Activated CD4-positive, alpha-beta T cell treated with anti-CD3 and anti-CD28 coated beads, Interleukin-2, amount 10 ng/mL, durations not matched to agents 24 days and 14 days (primary cell): Measurements from ENCODE around the gene TLCD4. TPM values are rescaled to one million over a fixed set of nuclear protein-coding genes. Genes with fewer than 3 reads are reported as not detected.
A peak's percentile ranks its signal among the peaks of the same experiment; 100 is the strongest.

ENCODE experiments used
- DNase-seq: peaks from one replicate; pipeline ENCODE4 v3.0.0; 2022
- H3K27ac Mint-ChIP-seq: one replicate; pipeline ENCODE4 v1.8.0; 2022; ENCODE audit warnings: mild to moderate bottlenecking, mixed read lengths
- H3K27me3 Mint-ChIP-seq: one replicate; pipeline ENCODE4 v1.8.0; 2022; ENCODE audit warnings: mixed read lengths
- H3K36me3 Mint-ChIP-seq: one replicate; pipeline ENCODE4 v1.8.0; 2022; ENCODE audit warnings: low read depth, mild to moderate bottlenecking, mixed read lengths
- H3K4me1 Mint-ChIP-seq: one replicate; pipeline ENCODE4 v1.8.0; 2021; ENCODE audit warnings: mixed read lengths
- H3K4me3 Mint-ChIP-seq: one replicate; pipeline ENCODE4 v1.8.0; 2022; ENCODE audit warnings: mild to moderate bottlenecking, moderate library complexity, mixed read lengths
- H3K9me3 Mint-ChIP-seq: one replicate; pipeline ENCODE4 v1.8.0; 2021; ENCODE audit warnings: mixed read lengths
- intact Hi-C: fragments of 100-400 bp; cut with micrococcal nuclease; formaldehyde crosslinking; loops from one replicate; pipeline ENCODE4 v1.15.1; 2023
- total RNA-seq: library from RNA; stranded (reverse); gene quantifications from 2 replicates; pipeline ENCODE4 v1.2.3, GENCODE V29; 2022

Gene TLCD4
- total RNA-seq: not detected in 2 replicates

- H3K9me3 Mint-ChIP-seq: no peaks in the 10 kb centered on the region
- H3K27ac Mint-ChIP-seq: no peak within 1 kb of the TSS
- H3K4me3 Mint-ChIP-seq: peak within 1 kb of the TSS; percentile 81
- peaks cover 7% of the 10 kb centered on the region for H3K4me1 Mint-ChIP-seq
- intact Hi-C loops: loop anchor here (2.0 kb wide), 1 partner anchor 117 kb away; the partner anchor contains the start of gene RWDD3
- peak; percentile 66 for DNase-seq
- H3K36me3 Mint-ChIP-seq: no peaks in the 10 kb centered on the region
- peaks cover 55% of the 10 kb centered on the region for H3K27me3 Mint-ChIP-seq
Observed at GRCh38 chr1:95117207-95118066, at the start of gene TLCD4. TLCD4 (plus strand) TSS chr1:95117355; CDS start chr1:95143902, 26,547 bp downstream.

GRCh38 chr1:95067568-95067967 is 49.6 kb upstream of the TLCD4 start:
- intact Hi-C loops: no loop called here
- no peak overlapping the region for H3K4me3 Mint-ChIP-seq
- peaks cover 3% of the 10 kb centered on the region for H3K36me3 Mint-ChIP-seq
- H3K27me3 Mint-ChIP-seq: no peaks in the 10 kb centered on the region
- H3K27ac Mint-ChIP-seq: no peak overlapping the region
- H3K4me1 Mint-ChIP-seq: peaks cover 15% of the 10 kb centered on the region
- DNase-seq: no peak
- no peaks in the 10 kb centered on the region for H3K9me3 Mint-ChIP-seq

DNA sequence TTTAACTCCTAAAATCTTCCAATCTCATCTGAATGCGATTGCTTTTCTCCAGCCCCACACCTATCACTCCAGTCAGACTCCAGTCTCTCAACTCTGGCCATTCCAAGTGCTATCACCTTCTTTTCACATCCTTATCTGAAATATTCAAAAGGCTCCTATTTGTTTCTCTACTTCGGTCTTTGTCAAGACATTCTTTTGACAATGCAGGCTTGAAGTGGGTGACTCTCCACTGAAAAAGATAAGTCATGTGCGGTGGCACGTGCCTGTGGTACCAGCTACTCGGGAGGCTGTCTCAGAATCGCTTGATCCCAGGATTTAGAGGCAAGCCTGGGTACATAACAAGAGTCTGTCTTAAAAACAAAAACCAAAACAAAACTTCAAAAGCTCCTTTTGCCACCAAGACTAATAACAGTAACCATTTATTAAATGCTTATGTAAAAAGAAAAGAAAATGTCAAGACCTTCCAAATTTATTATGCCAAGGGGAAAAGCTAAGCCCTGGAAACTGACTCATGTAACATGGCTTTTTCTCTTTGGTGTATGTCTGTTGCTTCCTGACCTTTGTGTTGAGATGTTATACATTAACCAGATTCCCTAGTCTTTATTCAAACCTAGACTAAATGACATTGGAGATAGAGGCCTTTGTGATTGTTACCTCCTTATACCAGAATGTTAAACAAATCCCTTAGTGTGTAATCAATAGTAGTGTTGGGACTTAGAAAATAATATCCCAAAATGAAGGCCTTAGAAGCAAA is 48.0 kb upstream of the TLCD4 start:
- Mint-ChIP-seq H3K4me3 (no peak overlapping the region), H3K9me3 (no peaks in the 10 kb centered on the region), H3K27me3 (no peaks in the 10 kb centered on the region), H3K4me1 (peaks cover 19% of the 10 kb centered on the region), H3K27ac (no peak overlapping the region), H3K36me3 (no peaks in the 10 kb centered on the region)
- intact Hi-C loops: no loop called here
- DNase-seq: no peak

GRCh38 chr1:95069710-95070093 is 47.5 kb upstream of the TLCD4 start:
- intact Hi-C loops: no loop called here
- no peaks in the 10 kb centered on the region for H3K36me3 Mint-ChIP-seq
- H3K27me3 Mint-ChIP-seq: no peaks in the 10 kb centered on the region
- no peak overlapping the region for H3K27ac Mint-ChIP-seq
- DNase-seq: no peak
- no peaks in the 10 kb centered on the region for H3K9me3 Mint-ChIP-seq
- peaks cover 19% of the 10 kb centered on the region for H3K4me1 Mint-ChIP-seq
- H3K4me3 Mint-ChIP-seq: no peak overlapping the region

DNA sequence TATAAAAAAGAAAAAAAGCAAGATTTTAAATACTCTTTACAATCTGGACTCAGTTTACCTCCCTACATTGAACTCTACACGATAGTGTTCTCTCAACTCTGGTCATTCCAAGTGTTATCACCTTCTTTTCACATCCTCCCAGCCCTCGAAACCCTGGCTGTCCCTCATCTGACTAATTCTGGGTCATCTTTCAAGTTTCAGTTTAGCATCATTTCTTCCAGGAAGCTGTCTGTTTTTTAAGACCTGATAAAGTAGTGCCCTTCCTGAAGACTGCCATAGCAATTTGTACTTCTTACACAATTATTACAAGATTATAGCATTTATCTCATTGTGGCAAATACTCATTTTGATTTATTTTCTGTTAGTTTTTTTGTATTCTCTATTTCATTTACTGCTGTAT is 45.6 kb upstream of the TLCD4 start:
- Mint-ChIP-seq H3K36me3 (no peaks in the 10 kb centered on the region), H3K4me1 (peaks cover 19% of the 10 kb centered on the region), H3K27ac (peak overlapping the region; percentile 94), H3K4me3 (peak overlapping the region; percentile 91), H3K27me3 (no peaks in the 10 kb centered on the region), H3K9me3 (no peaks in the 10 kb centered on the region)
- DNase-seq: no peak
- intact Hi-C loops: no loop called here

- no peaks in the 10 kb centered on the region for H3K9me3 Mint-ChIP-seq
- H3K27ac Mint-ChIP-seq: peak overlapping the region; percentile 94
- no peaks in the 10 kb centered on the region for H3K36me3 Mint-ChIP-seq
- intact Hi-C loops: loop anchor here (2.0 kb wide), 1 partner anchor 653 kb away; the partner anchor contains the start of gene ABCD3
- peak; percentile 57 for DNase-seq
- H3K4me1 Mint-ChIP-seq: peaks cover 19% of the 10 kb centered on the region
- no peaks in the 10 kb centered on the region for H3K27me3 Mint-ChIP-seq
- peak overlapping the region; percentile 91 for H3K4me3 Mint-ChIP-seq
Observed at GRCh38 chr1:95072117-95072516, 45.0 kb upstream of the TLCD4 start.

GRCh38 chr1:95072532-95073419 is 44.4 kb upstream of the TLCD4 start, which contains the start of gene ALG14:
ALG14 (minus strand) TSS chr1:95072951; CDS start chr1:95072898, 53 bp downstream.
- peak within 1 kb of the TSS; percentile 94 for H3K27ac Mint-ChIP-seq
- intact Hi-C loops: loop anchor here (1.0 to 2.0 kb wide), 2 partner anchors 162 to 654 kb away; partner anchors contain the start of genes ABCD3 and RWDD3

GRCh38 chr1:95073446-95073845 is 43.7 kb upstream of the TLCD4 start:
- no peaks in the 10 kb centered on the region for H3K27me3 Mint-ChIP-seq
- intact Hi-C loops: loop anchor here (1.0 to 2.0 kb wide), 2 partner anchors 161 to 655 kb away; partner anchors contain the start of genes ABCD3 and RWDD3
- peak overlapping the region; percentile 94 for H3K27ac Mint-ChIP-seq
- peak overlapping the region; percentile 91 for H3K4me3 Mint-ChIP-seq
- no peaks in the 10 kb centered on the region for H3K9me3 Mint-ChIP-seq
- no peak for DNase-seq
- H3K36me3 Mint-ChIP-seq: no peaks in the 10 kb centered on the region
- H3K4me1 Mint-ChIP-seq: peaks cover 19% of the 10 kb centered on the region

More at GRCh38 chr1:95072532-95073419, 44.4 kb upstream of the TLCD4 start, which contains the start of gene ALG14:
- Mint-ChIP-seq H3K4me3 (peak within 1 kb of the TSS; percentile 91), H3K4me1 (peaks cover 19% of the 10 kb centered on the region), H3K36me3 (no peaks in the 10 kb centered on the region), H3K27me3 (no peaks in the 10 kb centered on the region), H3K9me3 (no peaks in the 10 kb centered on the region)
- DNase-seq: peak; percentile 97

DNA sequence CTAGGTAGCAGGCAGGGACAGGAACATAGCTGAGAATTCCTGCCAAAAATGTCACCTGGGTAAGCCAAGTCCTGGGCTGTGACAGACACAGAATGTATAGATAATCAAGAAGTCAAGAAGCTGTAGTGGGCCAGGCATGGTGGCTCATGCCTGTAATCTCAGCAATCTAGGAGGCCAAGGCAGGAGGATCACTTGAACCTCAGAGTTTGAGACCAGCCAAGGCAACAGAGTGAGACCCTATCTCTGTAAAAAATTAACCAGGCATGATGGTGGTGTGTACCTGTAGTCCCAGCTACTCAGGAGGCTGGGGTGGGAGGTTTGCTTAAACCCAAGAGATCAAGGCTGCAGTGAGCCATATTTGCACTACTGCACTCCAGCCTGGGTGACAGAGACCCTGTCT is 41.1 kb upstream of the TLCD4 start:
- intact Hi-C loops: no loop called here
- no peaks in the 10 kb centered on the region for H3K9me3 Mint-ChIP-seq
- no peak overlapping the region for H3K27ac Mint-ChIP-seq
- no peak overlapping the region for H3K4me3 Mint-ChIP-seq
- H3K4me1 Mint-ChIP-seq: peaks cover 19% of the 10 kb centered on the region
- DNase-seq: no peak
- no peaks in the 10 kb centered on the region for H3K36me3 Mint-ChIP-seq
- no peaks in the 10 kb centered on the region for H3K27me3 Mint-ChIP-seq

DNA sequence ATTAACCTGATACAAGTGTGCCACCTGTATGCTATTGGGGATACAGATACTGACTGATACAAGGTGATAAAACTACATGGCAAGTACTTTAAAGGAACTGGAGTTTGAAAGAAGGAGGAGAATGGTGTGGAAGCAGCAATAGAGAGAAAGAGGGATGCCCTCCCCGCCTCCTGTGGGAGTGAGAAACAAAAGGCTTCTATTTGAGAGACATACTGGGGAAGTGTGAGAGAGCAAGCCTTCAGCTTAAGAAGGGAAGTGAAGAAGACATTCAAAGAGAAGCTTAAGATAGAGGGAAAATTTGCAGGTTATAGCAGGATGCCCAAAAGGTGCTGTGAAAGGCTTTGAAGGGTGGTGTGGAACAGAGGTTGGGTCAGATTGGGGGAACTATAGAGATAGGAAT is 36.7 kb upstream of the TLCD4 start:
- no peak overlapping the region for H3K27ac Mint-ChIP-seq
- H3K36me3 Mint-ChIP-seq: no peaks in the 10 kb centered on the region
- H3K4me1 Mint-ChIP-seq: peaks cover 5% of the 10 kb centered on the region
- DNase-seq: no peak
- no peak overlapping the region for H3K4me3 Mint-ChIP-seq
- peaks cover 2% of the 10 kb centered on the region for H3K27me3 Mint-ChIP-seq
- H3K9me3 Mint-ChIP-seq: no peaks in the 10 kb centered on the region
- intact Hi-C loops: no loop called here

DNA sequence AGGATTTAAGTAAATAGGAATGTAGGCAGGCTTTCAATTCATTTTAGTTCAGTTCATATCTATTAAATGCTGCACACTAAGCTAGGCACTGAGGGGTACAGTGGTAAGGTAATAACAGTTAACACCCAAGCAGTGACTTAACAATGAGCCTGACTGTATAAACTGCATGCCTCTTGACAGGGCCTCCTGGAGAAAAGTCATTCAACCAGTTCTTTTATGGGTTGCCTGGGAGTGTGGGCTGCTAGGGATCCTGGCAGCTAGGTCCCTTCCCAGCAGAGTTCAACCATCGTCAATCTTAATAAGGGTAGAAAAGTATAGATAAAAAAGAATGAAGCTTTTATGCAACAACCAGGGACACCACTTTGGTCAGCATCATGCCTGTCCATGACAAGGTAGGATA is 36.3 kb upstream of the TLCD4 start:
- intact Hi-C loops: no loop called here
- peaks cover 5% of the 10 kb centered on the region for H3K4me1 Mint-ChIP-seq
- H3K4me3 Mint-ChIP-seq: no peak overlapping the region
- peaks cover 2% of the 10 kb centered on the region for H3K27me3 Mint-ChIP-seq
- no peak overlapping the region for H3K27ac Mint-ChIP-seq
- no peak for DNase-seq
- H3K36me3 Mint-ChIP-seq: no peaks in the 10 kb centered on the region
- no peaks in the 10 kb centered on the region for H3K9me3 Mint-ChIP-seq

DNA sequence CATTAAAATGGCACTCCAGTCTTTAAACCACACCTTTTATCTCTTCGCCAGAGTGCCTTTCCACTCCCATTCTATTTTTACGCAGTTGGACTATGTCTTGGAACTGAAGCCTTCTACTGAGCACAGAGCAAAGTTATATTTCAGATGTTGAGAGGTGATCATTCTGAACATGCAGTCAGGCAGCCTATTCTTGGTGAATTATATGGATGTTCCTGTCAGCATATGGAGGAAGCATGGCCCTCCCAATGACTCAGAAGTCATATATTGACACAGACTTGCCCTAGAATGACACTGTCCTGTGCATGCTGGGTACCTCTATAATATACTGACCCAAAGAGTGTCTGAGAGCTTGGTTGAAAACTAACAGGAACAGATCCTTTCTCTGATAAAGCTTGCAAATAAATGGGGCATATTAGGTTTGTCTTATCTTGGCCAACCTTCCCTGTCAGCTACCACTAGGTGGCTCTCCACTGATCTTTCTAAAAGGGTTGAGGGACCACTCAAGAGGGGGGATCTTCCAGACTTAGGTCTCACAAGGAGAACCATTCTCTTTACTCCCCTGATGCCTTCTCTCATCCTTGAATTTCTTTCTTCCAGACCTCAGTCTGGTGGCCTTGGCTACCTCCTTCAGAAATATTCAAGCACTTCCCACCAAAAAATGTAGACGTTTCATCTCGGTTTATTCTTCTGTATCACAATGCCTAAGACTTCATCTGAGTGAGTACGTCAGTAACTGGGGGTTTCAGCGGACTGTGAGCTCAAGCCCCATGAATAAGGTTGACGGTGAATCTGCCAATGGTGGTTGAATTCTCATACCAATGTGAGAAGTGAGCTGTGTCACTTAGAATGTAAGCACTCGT is 32.6 kb upstream of the TLCD4 start:
- Mint-ChIP-seq H3K9me3 (no peaks in the 10 kb centered on the region), H3K27me3 (peaks cover 5% of the 10 kb centered on the region), H3K4me1 (peaks cover 5% of the 10 kb centered on the region), H3K36me3 (no peaks in the 10 kb centered on the region), H3K4me3 (no peak overlapping the region), H3K27ac (no peak overlapping the region)
- intact Hi-C loops: no loop called here
- DNase-seq: peak; percentile 71
